Caco-2 (cell line): ENCODE results near the gene ADAMTSL4. TPM values are rescaled to one million over a fixed set of nuclear protein-coding genes. Genes with fewer than 3 reads are reported as not detected.

Experiments
- BruUV-seq: library from RNA; stranded (reverse); fragments of 400-500 nt; replicated peaks from 2 replicates; lab custom pipeline; 2021; lab: Mats Ljungman, UMichigan
- CTCF ChIA-PET: fragments of 300-600 bp; sonication (Branson Sonifier 250); formaldehyde crosslinking; loops from one replicate; lab custom pipeline; 2022; ENCODE audit warnings: antibody characterized with exemption; lab: Charles Lee
- POLR2A ChIA-PET: fragments of 300-600 bp; sonication (Branson Sonifier 250); formaldehyde crosslinking; loops from one replicate; lab custom pipeline; 2022; ENCODE audit warnings: antibody characterized with exemption; lab: Charles Lee
- DNase-seq, 2 experiments: peaks; one replicate each; pipeline versions ENCODE4 v3.0.0 to v3.0.0-alpha.2; 2020 to 2022
- H3K27me3 ChIP-seq: replicated peaks from 2 replicates; pipeline ENCODE4 v1.6.0; 2011; ENCODE audit warnings: low read length; ENCODE audit not compliant: control insufficient read depth, insufficient read depth
- H3K36me3 ChIP-seq: 2 replicates; pipeline ENCODE4 v1.5.1; 2011; ENCODE audit warnings: low read length; ENCODE audit not compliant: control insufficient read depth, insufficient read depth
- H3K4me1 ChIP-seq: fragments of 250-450 bp; sonication (Bioruptor Pico); 2 replicates; pipeline ENCODE4 v1.5.1; 2020; ENCODE audit warnings: mild to moderate bottlenecking
- H3K4me3 ChIP-seq: 2 replicates; pipeline ENCODE4 v1.5.1; 2011; ENCODE audit warnings: low read depth, mild to moderate bottlenecking, control low read depth, low read length
- H3K9me3 ChIP-seq: fragments of 250-450 bp; sonication (Bioruptor Pico); 2 replicates; pipeline ENCODE4 v1.5.1; 2020; ENCODE audit warnings: mild to moderate bottlenecking, moderate library complexity
- H3K27ac Mint-ChIP-seq: one replicate; pipeline ENCODE4 v1.8.0; 2022; ENCODE audit warnings: mixed read lengths; ENCODE audit not compliant: unreplicated experiment
- H3K27me3 Mint-ChIP-seq: one replicate; pipeline ENCODE4 v1.8.0; 2022; ENCODE audit warnings: mixed read lengths; ENCODE audit not compliant: insufficient read depth, unreplicated experiment
- H3K36me3 Mint-ChIP-seq: one replicate; pipeline ENCODE4 v1.8.0; 2022; ENCODE audit warnings: mild to moderate bottlenecking, mixed read lengths; ENCODE audit not compliant: insufficient read depth, unreplicated experiment
- H3K4me1 Mint-ChIP-seq: one replicate; pipeline ENCODE4 v1.8.0; 2022; ENCODE audit warnings: low read depth, mixed read lengths; ENCODE audit not compliant: unreplicated experiment
- H3K4me3 Mint-ChIP-seq: one replicate; pipeline ENCODE4 v1.8.0; 2022; ENCODE audit warnings: mild to moderate bottlenecking, moderate library complexity, mixed read lengths; ENCODE audit not compliant: unreplicated experiment
- H3K9me3 Mint-ChIP-seq: one replicate; pipeline ENCODE4 v1.8.0; 2022; ENCODE audit warnings: mixed read lengths; ENCODE audit not compliant: unreplicated experiment
- intact Hi-C: fragments of 100-400 bp; cut with micrococcal nuclease; formaldehyde crosslinking; loops from one replicate; pipeline ENCODE4 v1.10.0; 2022; ENCODE audit not compliant: unreplicated experiment
- total RNA-seq: library from RNA; stranded (reverse); gene quantifications from 2 replicates; pipeline ENCODE4 v1.2.3, GENCODE V29; 2022
- TF ChIP-seq, protein P1 (sequence below), 2 experiments: fragments of 200-600 bp in 1 of 2; IDR thresholded peaks; 1 replicate in 1 of 2; 2 replicates in 1 of 2; pipeline versions ENCODE4 v1.5.1 to v1.8.0; 2011 to 2022; ENCODE audit warnings: antibody characterized with exemption in 1 of 2, control low read depth in 1 of 2, inconsistent platforms in 1 of 2, low read depth in 1 of 2, low read length in 1 of 2, mild to moderate bottlenecking in 1 of 2, moderate library complexity in 1 of 2; ENCODE audit not compliant: insufficient read depth in 1 of 2, severe bottlenecking in 1 of 2, unreplicated experiment in 1 of 2

ADAMTSL4 gene
- total RNA-seq, 1 experiment from 2014 or later = 17.6 TPM

DNA sequence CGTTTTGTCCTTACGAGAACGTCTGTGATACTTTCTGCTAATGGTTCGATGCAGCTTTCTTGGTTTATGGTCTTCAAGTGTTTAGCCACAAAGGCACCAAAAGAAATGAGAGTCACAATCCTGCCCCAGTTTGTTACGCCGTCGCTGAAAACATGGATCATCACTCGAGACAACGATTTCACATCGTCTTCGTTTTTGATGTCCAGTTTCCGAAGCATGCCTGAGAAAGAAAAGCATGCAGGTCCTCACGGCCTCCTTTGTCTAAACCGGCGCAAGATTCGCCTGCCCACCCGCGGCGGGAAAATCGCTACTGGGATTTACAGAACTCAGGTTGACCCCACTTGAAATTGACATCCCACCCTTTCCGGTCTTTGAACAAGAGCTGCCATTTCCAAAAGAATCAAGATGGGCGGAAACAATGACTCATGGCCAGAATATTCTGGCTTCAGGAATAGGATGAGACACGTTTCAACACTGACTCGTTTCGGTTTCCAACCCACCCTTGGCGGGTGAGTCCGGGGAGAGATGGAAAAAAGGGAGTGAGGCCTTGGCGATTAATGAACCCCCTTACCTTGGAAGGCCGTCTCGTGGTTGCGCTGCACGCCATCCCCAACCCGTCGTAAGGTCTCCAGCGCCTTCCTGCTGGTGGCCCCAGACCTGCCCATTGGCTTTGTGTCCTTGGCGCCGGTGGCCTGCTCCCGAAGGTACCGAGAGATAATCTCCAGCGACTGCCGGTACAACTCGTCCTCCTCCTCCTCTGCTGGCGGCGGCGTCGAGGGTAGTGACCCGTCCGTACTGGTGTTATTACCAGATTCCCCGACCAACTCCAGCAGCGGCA is 29.3 kb downstream of the ADAMTSL4 start:
- Histone ChIP-seq H3K36me3 (peaks cover 3% of the 10 kb centered on the region), H3K9me3 (no peaks in the 10 kb centered on the region), H3K27me3 (no peaks in the 10 kb centered on the region), H3K4me3 (peak overlapping the region; percentile 95), H3K4me1 (peaks cover 34% of the 10 kb centered on the region)
- H3K9me3 Mint-ChIP-seq = no peaks in the 10 kb centered on the region
- ChIA-PET CTCF (interaction anchor here (1.0 to 5.1 kb wide), 3 partner anchors 11 to 428 kb away, joined by 4 to 51 read pairs (median 9); partner anchors contain the start of gene MINDY1), POLR2A (interaction anchor here (0.5 to 6.2 kb wide), 18 partner anchors 8 to 612 kb away, joined by 3 to 152 read pairs (median 8); partner anchors contain the start of genes ENSA and MINDY1)
- peak overlapping the region; percentile 100 for H3K4me3 Mint-ChIP-seq
- H3K27ac Mint-ChIP-seq = peak overlapping the region; percentile 98
- H3K27me3 Mint-ChIP-seq = no peaks in the 10 kb centered on the region
- peak in 1 of 2 experiments; percentile 48 for DNase-seq
- intact Hi-C loops = loop anchor here (2.0 kb wide), 3 partner anchors 26 to 50 kb away; partner anchors contain the start of gene ENSA
- peaks cover 34% of the 10 kb centered on the region for H3K4me1 Mint-ChIP-seq
- H3K36me3 Mint-ChIP-seq = peaks cover 62% of the 10 kb centered on the region
- TF ChIP-seq, protein P1, sequence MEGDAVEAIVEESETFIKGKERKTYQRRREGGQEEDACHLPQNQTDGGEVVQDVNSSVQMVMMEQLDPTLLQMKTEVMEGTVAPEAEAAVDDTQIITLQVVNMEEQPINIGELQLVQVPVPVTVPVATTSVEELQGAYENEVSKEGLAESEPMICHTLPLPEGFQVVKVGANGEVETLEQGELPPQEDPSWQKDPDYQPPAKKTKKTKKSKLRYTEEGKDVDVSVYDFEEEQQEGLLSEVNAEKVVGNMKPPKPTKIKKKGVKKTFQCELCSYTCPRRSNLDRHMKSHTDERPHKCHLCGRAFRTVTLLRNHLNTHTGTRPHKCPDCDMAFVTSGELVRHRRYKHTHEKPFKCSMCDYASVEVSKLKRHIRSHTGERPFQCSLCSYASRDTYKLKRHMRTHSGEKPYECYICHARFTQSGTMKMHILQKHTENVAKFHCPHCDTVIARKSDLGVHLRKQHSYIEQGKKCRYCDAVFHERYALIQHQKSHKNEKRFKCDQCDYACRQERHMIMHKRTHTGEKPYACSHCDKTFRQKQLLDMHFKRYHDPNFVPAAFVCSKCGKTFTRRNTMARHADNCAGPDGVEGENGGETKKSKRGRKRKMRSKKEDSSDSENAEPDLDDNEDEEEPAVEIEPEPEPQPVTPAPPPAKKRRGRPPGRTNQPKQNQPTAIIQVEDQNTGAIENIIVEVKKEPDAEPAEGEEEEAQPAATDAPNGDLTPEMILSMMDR (IDR thresholded peaks at IDR 0.05; ENCODE audit: insufficient read depth in 1 of 2, low read depth in 1 of 2, low read length in 1 of 2, severe bottlenecking in 1 of 2, unreplicated experiment in 1 of 2) = no peak
- no TSS peak for BruUV-seq

DNA sequence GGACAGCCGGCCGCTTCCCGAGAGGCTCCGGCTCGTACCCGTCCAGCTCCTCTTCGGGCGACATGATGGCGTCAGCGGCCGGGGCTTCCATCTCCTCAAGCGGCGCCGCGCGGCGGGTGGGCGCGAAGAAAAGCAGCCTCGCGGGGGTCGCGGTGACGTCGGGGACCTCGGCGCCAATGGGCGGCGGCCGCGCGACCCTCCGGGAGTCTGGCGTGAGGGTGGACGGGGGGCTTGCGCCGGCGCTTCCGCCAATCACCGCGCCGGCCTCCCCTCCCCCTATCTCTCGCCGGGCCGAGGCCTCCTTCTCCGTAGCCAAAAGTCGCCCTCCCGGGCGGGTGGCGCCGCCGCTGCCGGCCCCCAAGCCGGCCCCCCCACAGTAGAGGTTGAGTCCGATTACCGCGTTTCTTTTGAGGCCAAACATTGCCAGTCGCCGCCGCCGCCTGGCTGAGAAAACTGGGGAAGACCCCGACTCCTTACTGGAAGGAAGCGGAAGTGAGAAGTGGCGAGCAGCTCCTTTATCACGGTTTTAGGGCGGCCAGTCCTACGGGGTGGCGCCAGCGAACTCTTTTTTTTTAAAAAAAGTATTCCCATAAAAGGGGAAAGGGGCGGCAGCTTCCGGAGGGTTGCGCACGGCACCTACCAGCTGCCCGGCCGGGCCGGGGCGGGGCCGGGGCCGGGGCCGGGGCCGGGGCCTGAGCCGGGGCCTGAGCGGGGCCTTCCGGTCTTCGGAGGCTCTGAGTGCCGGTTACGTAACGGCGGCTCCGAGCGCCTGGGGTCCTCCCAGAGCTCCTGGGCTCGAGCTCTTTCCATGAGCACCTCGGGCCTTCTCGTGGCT is 30.1 kb downstream of the ADAMTSL4 start, which contains the start of gene MCL1:
Gene MCL1, minus strand, starts transcription at position 501 of the 835 bp plus-strand sequence. Its CDS starts 80 bp downstream, at position 421.
- Histone ChIP-seq H3K27me3 (no peaks in the 10 kb centered on the region), H3K36me3 (peaks cover 3% of the 10 kb centered on the region), H3K4me1 (peaks cover 33% of the 10 kb centered on the region), H3K9me3 (no peaks in the 10 kb centered on the region), H3K4me3 (peak within 1 kb of the TSS; percentile 95)
- H3K4me1 Mint-ChIP-seq = peaks cover 34% of the 10 kb centered on the region
- H3K4me3 Mint-ChIP-seq = peak within 1 kb of the TSS; percentile 100
- CTCF ChIA-PET = interaction anchor here (0.7 to 5.1 kb wide), 7 partner anchors 9 to 427 kb away, joined by 3 to 51 read pairs (median 6); partner anchors contain the start of genes GOLPH3L and MINDY1
- H3K9me3 Mint-ChIP-seq = no peaks in the 10 kb centered on the region
- peaks cover 53% of the 10 kb centered on the region for H3K36me3 Mint-ChIP-seq
- peak; percentile 96 for DNase-seq
- H3K27me3 Mint-ChIP-seq = no peaks in the 10 kb centered on the region
- no TSS peak for BruUV-seq
- intact Hi-C loops = loop anchor here (2.0 kb wide), 3 partner anchors 25 to 49 kb away; partner anchors contain the start of gene ENSA
- peak within 1 kb of the TSS; percentile 98 for H3K27ac Mint-ChIP-seq
- TF ChIP-seq, protein P1 (IDR thresholded peaks at IDR 0.05; ENCODE audit: insufficient read depth in 1 of 2, low read depth in 1 of 2, low read length in 1 of 2, severe bottlenecking in 1 of 2, unreplicated experiment in 1 of 2) = peak in 1 of 2 experiments; percentile 10
- POLR2A ChIA-PET = interaction anchor here (0.5 to 6.2 kb wide), 37 partner anchors 9 to 931 kb away, joined by 3 to 152 read pairs (median 5); partner anchors contain the start of genes ADAMTSL4, ENSA, FALEC and GOLPH3L
